ENCODE measurements around the gene RAB42.

Gene RAB42

DNA sequence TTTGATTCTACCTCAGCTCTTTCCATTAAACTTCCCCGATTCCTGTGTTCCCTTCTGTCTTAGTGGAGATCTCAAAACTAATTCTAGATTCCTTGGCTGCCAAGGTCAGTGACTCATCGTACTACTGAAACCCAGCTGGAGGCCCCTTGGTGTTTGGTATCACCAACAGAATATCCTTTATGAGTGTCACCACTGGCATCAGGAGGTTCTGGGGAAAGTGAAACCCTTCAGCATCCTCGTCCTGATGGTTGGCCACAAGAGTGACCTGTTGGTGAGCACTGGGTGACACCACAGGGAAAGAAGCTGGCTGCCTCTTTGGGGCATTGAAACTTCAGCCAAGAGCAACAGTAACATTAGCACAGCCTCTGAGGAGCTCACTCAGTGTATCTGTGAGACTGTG, 9.6 kb downstream of the RAB42 start:
- H3K27me3 ChIP-seq (ENCODE audit: insufficient read depth, low read depth): no peaks in the 10 kb centered on the region
- TF ChIP-seq, protein P1, sequence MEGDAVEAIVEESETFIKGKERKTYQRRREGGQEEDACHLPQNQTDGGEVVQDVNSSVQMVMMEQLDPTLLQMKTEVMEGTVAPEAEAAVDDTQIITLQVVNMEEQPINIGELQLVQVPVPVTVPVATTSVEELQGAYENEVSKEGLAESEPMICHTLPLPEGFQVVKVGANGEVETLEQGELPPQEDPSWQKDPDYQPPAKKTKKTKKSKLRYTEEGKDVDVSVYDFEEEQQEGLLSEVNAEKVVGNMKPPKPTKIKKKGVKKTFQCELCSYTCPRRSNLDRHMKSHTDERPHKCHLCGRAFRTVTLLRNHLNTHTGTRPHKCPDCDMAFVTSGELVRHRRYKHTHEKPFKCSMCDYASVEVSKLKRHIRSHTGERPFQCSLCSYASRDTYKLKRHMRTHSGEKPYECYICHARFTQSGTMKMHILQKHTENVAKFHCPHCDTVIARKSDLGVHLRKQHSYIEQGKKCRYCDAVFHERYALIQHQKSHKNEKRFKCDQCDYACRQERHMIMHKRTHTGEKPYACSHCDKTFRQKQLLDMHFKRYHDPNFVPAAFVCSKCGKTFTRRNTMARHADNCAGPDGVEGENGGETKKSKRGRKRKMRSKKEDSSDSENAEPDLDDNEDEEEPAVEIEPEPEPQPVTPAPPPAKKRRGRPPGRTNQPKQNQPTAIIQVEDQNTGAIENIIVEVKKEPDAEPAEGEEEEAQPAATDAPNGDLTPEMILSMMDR (conservative IDR thresholded peaks at IDR 0.05; ENCODE audit: low read depth, low read length): no peak
- no peaks in the 10 kb centered on the region for H4K20me1 ChIP-seq (ENCODE audit: insufficient read depth)
- H3K36me3 ChIP-seq (ENCODE audit: insufficient read depth): no peaks in the 10 kb centered on the region
- H3K79me2 ChIP-seq (ENCODE audit: insufficient read depth, low read depth): no peaks in the 10 kb centered on the region
- H3K4me1 ChIP-seq (ENCODE audit: low read depth, poor library complexity, severe bottlenecking): peaks cover 82% of the 10 kb centered on the region
- no peak overlapping the region for H3K4me3 ChIP-seq (IDR thresholded peaks at IDR 0.05; ENCODE audit: insufficient read depth, low read depth, low read length)
- no peak overlapping the region for H2AFZ ChIP-seq (ENCODE audit: low read depth)
- H3K27ac ChIP-seq: peak overlapping the region; percentile 87
- peak overlapping the region; percentile 81 for H3K4me2 ChIP-seq
- peak overlapping the region; percentile 35; the same call in 1 of the 2 replicates for H3K9ac ChIP-seq

DNA sequence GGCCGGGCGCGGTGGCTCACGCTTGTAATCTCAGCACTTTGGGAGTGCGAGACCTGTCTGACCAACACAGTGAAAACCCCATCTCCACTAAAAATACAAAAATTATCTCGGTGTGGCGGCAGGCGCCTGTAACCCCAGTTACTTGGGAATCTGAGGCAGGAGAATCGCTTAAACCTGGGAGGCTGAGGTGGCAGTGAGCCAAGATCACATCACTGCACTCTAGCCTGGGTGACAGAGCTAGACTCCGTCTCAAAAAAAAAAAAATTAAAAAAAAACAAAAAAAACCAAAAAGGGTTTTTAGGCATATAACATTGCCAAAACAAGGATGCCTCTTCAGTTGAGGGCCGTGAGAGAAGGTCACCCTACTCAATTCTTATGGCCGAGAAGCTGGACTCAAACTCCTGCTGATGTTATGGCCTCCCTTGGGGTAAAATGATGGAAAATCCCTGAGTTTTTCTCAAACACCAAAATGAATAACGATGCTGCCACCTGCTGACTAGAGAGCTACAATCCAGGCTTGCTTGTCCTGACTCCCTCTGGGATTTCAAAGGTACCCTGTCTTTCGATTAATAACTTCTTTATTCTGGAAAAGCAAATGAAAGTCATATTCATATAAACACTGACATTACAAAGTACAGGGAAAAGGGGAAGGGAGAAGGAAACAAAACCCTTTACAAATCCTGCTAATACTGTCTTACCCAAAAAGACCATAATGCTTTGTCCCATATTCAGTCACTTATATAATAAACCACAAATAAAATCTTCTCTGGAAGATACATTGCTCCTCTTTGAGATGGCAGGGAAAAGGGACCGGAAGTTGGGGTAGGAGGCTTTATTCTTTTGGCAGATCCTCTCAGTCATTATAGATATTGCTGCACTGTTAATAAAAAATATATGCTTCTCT, 10.7 kb downstream of the RAB42 start:
- peak overlapping the region; percentile 87 for H3K27ac ChIP-seq
- H3K4me1 ChIP-seq (ENCODE audit: low read depth, poor library complexity, severe bottlenecking): peaks cover 85% of the 10 kb centered on the region
- H3K9ac ChIP-seq: no peak overlapping the region; the same call in 1 of the 2 replicates
- no peak overlapping the region for H2AFZ ChIP-seq (ENCODE audit: low read depth)
- H3K4me3 ChIP-seq (IDR thresholded peaks at IDR 0.05; ENCODE audit: insufficient read depth, low read depth, low read length): no peak overlapping the region
- no peaks in the 10 kb centered on the region for H3K27me3 ChIP-seq (ENCODE audit: insufficient read depth, low read depth)
- peak overlapping the region; percentile 81 for H3K4me2 ChIP-seq
- H4K20me1 ChIP-seq (ENCODE audit: insufficient read depth): no peaks in the 10 kb centered on the region
- no peaks in the 10 kb centered on the region for H3K36me3 ChIP-seq (ENCODE audit: insufficient read depth)
- no peaks in the 10 kb centered on the region for H3K79me2 ChIP-seq (ENCODE audit: insufficient read depth, low read depth)
- TF ChIP-seq, protein P1 (conservative IDR thresholded peaks at IDR 0.05; ENCODE audit: low read depth, low read length): peak; percentile 86

DNA sequence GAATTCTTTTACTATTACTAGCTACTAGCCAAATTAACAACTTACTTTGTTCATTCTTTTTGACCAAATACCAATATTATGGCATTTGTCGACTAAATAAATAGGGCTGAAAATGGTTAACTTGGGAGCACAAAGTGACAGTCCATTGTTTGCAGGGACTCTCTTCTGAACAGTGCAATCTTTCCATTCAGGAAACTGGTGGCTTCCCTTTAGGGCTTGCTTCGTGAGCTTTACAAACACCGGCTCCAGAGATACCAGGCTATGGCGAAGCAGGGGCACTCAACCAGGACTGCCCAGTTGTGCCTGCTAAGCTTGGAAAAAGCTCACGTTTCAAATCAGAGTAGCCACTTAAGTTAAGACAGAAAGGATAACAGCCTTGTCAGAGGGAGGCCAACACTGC, 12.3 kb downstream of the RAB42 start:
- H3K36me3 ChIP-seq (ENCODE audit: insufficient read depth): no peaks in the 10 kb centered on the region
- no peaks in the 10 kb centered on the region for H3K27me3 ChIP-seq (ENCODE audit: insufficient read depth, low read depth)
- H3K4me3 ChIP-seq (IDR thresholded peaks at IDR 0.05; ENCODE audit: insufficient read depth, low read depth, low read length): no peak overlapping the region
- H3K4me2 ChIP-seq: no peak overlapping the region
- H3K4me1 ChIP-seq (ENCODE audit: low read depth, poor library complexity, severe bottlenecking): peaks cover 73% of the 10 kb centered on the region
- H3K79me2 ChIP-seq (ENCODE audit: insufficient read depth, low read depth): no peaks in the 10 kb centered on the region
- H3K27ac ChIP-seq: no peak overlapping the region
- H3K9ac ChIP-seq: no peak overlapping the region
- no peaks in the 10 kb centered on the region for H4K20me1 ChIP-seq (ENCODE audit: insufficient read depth)
- no peak overlapping the region for H2AFZ ChIP-seq (ENCODE audit: low read depth)
- TF ChIP-seq, protein P1 (conservative IDR thresholded peaks at IDR 0.05; ENCODE audit: low read depth, low read length): no peak

DNA sequence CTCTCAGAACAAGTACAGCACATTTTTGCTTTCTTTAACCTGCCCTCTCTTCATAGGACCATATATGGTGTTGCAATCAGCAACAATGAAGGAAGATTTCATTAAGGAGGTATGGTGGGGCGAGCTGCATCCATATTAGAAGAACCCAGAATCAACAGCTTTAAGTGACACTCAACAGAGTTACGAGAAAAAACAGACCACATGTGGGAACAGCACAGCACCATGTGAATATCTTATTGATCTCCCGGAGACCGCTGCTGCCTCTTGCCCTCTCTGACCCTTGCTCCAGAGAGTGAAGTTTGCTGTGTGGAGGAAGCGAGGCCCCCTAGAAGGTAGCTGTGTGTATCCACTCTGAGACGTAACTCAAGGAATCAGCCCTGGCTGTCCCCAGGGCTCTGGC, 12.9 kb downstream of the RAB42 start:
- TF ChIP-seq, protein P1 (conservative IDR thresholded peaks at IDR 0.05; ENCODE audit: low read depth, low read length): no peak
- no peak overlapping the region for H2AFZ ChIP-seq (ENCODE audit: low read depth)
- no peaks in the 10 kb centered on the region for H3K79me2 ChIP-seq (ENCODE audit: insufficient read depth, low read depth)
- no peaks in the 10 kb centered on the region for H3K36me3 ChIP-seq (ENCODE audit: insufficient read depth)
- no peak overlapping the region for H3K27ac ChIP-seq
- peaks cover 68% of the 10 kb centered on the region for H3K4me1 ChIP-seq (ENCODE audit: low read depth, poor library complexity, severe bottlenecking)
- H3K9ac ChIP-seq: no peak overlapping the region
- no peaks in the 10 kb centered on the region for H4K20me1 ChIP-seq (ENCODE audit: insufficient read depth)
- no peaks in the 10 kb centered on the region for H3K27me3 ChIP-seq (ENCODE audit: insufficient read depth, low read depth)
- no peak overlapping the region for H3K4me2 ChIP-seq
- no peak overlapping the region for H3K4me3 ChIP-seq (IDR thresholded peaks at IDR 0.05; ENCODE audit: insufficient read depth, low read depth, low read length)
